Uterus (tissue), 2 donors: ENCODE measurements around the gene TCEANC.

Source experiments
- POLR2A ChIP-seq, 2 donors: fragments of 450-650 bp; IDR thresholded peaks; one replicate each; pipeline ENCODE4 v1.6.1; 2016; ENCODE audit warnings: antibody characterized with exemption in 2 of 2, mild to moderate bottlenecking in 1 of 2, moderate library complexity in 1 of 2
- TF ChIP-seq, protein P1 (sequence below), 4 experiments: fragments of 200-600 bp in 2 of 4; fragments of 450-650 bp in 2 of 4; sonication (generic) in 2 of 4; IDR thresholded peaks; one replicate each; pipeline ENCODE4 v1.5.1; 2016 to 2019; ENCODE audit warnings: antibody characterized with exemption in 4 of 4, mild to moderate bottlenecking in 2 of 4, moderate library complexity in 1 of 4

DNA sequence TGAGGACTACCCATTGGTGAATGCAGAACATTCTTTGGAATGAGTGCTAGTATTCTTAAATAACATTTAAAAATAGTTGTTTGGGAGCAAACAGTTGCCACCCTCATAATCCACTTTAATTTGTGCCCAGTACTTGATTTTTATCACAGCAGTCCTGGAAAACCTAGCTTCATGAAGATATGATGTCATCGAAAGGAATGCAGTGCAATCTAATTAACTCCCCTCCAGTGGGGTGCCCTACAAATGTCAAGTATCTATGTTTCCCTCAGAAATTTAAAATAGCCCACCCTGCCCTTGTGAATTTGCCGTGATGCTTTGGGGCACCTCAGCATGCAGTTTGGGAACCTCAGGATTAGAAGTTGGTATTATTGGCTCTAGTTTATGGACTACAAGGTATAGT lies 41.4 kb downstream of the TCEANC start:
- TF ChIP-seq, protein P1, sequence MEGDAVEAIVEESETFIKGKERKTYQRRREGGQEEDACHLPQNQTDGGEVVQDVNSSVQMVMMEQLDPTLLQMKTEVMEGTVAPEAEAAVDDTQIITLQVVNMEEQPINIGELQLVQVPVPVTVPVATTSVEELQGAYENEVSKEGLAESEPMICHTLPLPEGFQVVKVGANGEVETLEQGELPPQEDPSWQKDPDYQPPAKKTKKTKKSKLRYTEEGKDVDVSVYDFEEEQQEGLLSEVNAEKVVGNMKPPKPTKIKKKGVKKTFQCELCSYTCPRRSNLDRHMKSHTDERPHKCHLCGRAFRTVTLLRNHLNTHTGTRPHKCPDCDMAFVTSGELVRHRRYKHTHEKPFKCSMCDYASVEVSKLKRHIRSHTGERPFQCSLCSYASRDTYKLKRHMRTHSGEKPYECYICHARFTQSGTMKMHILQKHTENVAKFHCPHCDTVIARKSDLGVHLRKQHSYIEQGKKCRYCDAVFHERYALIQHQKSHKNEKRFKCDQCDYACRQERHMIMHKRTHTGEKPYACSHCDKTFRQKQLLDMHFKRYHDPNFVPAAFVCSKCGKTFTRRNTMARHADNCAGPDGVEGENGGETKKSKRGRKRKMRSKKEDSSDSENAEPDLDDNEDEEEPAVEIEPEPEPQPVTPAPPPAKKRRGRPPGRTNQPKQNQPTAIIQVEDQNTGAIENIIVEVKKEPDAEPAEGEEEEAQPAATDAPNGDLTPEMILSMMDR (IDR thresholded peaks at IDR 0.05), result no peak
- no peak for TF ChIP-seq POLR2A (IDR thresholded peaks at IDR 0.05)
